Calu3 (cell line): ENCODE measurements around the gene PTPRO. TPM values are rescaled to one million over a fixed set of nuclear protein-coding genes. Genes with fewer than 3 reads are reported as not detected.

ENCODE experiments used
- BruUV-seq: library from RNA; stranded (reverse); fragments of 400-500 nt; replicated peaks from 2 replicates; lab custom pipeline; 2021; lab: Mats Ljungman, UMichigan
- CTCF ChIA-PET: fragments of 300-600 bp; sonication (Branson Sonifier 250); formaldehyde crosslinking; loops from one replicate; lab custom pipeline; 2022; ENCODE audit warnings: antibody characterized with exemption; lab: Charles Lee
- DNase-seq: peaks from one replicate; pipeline ENCODE4 v3.0.0; 2022
- H3K27ac Mint-ChIP-seq: one replicate; pipeline ENCODE4 v1.8.0; 2022; ENCODE audit warnings: mixed read lengths; ENCODE audit not compliant: unreplicated experiment
- H3K27me3 Mint-ChIP-seq: one replicate; pipeline ENCODE4 v1.8.0; 2022; ENCODE audit warnings: mixed read lengths; ENCODE audit not compliant: unreplicated experiment
- H3K36me3 Mint-ChIP-seq: one replicate; pipeline ENCODE4 v1.8.0; 2022; ENCODE audit warnings: mild to moderate bottlenecking, moderate library complexity, mixed read lengths; ENCODE audit not compliant: insufficient read depth, unreplicated experiment
- H3K4me1 Mint-ChIP-seq: one replicate; pipeline ENCODE4 v1.8.0; 2022; ENCODE audit warnings: mild to moderate bottlenecking, low read depth, mixed read lengths; ENCODE audit not compliant: unreplicated experiment
- H3K4me3 Mint-ChIP-seq: one replicate; pipeline ENCODE4 v1.8.0; 2022; ENCODE audit warnings: mild to moderate bottlenecking, low read depth, moderate library complexity, mixed read lengths; ENCODE audit not compliant: unreplicated experiment
- H3K9me3 Mint-ChIP-seq: one replicate; pipeline ENCODE4 v1.8.0; 2022; ENCODE audit warnings: low read depth, mixed read lengths; ENCODE audit not compliant: unreplicated experiment
- intact Hi-C: fragments of 100-400 bp; cut with micrococcal nuclease; formaldehyde crosslinking; loops from one replicate; pipeline ENCODE4 v1.10.0; 2022; ENCODE audit not compliant: unreplicated experiment
- total RNA-seq: library from RNA; stranded (reverse); gene quantifications from 2 replicates; pipeline ENCODE4 v1.2.3, GENCODE V29; 2022
- TF ChIP-seq, protein P1 (sequence below): fragments of 200-600 bp; IDR thresholded peaks from one replicate; pipeline ENCODE4 v1.8.0; 2022; ENCODE audit warnings: antibody characterized with exemption; ENCODE audit not compliant: unreplicated experiment

Gene PTPRO
- total RNA-seq, 1 experiment from 2014 or later: not detected

- no peaks in the 10 kb centered on the region for H3K27me3 Mint-ChIP-seq
- CTCF ChIA-PET: interaction anchor here (1.0 to 1.6 kb wide), 4 partner anchors 9 to 266 kb away, joined by 3 to 12 read pairs (median 6); no protein-coding TSS in a partner anchor
- peak; percentile 49 for DNase-seq
- TF ChIP-seq, protein P1, sequence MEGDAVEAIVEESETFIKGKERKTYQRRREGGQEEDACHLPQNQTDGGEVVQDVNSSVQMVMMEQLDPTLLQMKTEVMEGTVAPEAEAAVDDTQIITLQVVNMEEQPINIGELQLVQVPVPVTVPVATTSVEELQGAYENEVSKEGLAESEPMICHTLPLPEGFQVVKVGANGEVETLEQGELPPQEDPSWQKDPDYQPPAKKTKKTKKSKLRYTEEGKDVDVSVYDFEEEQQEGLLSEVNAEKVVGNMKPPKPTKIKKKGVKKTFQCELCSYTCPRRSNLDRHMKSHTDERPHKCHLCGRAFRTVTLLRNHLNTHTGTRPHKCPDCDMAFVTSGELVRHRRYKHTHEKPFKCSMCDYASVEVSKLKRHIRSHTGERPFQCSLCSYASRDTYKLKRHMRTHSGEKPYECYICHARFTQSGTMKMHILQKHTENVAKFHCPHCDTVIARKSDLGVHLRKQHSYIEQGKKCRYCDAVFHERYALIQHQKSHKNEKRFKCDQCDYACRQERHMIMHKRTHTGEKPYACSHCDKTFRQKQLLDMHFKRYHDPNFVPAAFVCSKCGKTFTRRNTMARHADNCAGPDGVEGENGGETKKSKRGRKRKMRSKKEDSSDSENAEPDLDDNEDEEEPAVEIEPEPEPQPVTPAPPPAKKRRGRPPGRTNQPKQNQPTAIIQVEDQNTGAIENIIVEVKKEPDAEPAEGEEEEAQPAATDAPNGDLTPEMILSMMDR: peak; percentile 78
- intact Hi-C loops: loop anchor here (1.0 to 5.0 kb wide), 4 partner anchors 38 to 266 kb away; partner anchors contain the start of gene EPS8
- peak overlapping the region; percentile 83 for H3K27ac Mint-ChIP-seq
- peaks cover 21% of the 10 kb centered on the region for H3K4me1 Mint-ChIP-seq
- H3K4me3 Mint-ChIP-seq: peak overlapping the region; percentile 80
- no peaks in the 10 kb centered on the region for H3K9me3 Mint-ChIP-seq
- BruUV-seq: no TSS peak
- peaks cover 5% of the 10 kb centered on the region for H3K36me3 Mint-ChIP-seq
Measured at GRCh38 chr12:15590180-15590826, 268.0 kb downstream of the PTPRO start.

DNA sequence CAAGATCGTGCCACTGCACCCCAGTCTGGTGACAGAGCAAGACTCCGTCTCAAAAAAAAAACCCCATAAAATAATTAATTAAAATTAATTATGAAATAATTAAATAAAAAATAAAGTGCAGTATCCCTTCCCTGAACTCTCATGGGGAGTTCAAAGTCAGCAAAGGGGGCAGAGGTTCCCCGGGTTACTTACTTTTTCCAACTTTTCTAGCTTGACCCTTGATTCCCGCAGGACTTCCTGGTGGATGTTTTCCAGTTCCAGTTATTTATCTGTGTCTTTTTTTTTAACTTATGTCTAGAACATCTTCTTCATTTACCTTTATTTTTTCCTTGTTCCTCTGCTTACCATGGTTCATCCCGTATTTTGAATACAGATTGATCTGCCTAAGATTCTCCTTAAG lies 269.5 kb downstream of the PTPRO start:
- DNase-seq: no peak
- TF ChIP-seq, protein P1: no peak
- Mint-ChIP-seq H3K4me1 (peaks cover 21% of the 10 kb centered on the region), H3K4me3 (no peak overlapping the region), H3K27me3 (no peaks in the 10 kb centered on the region), H3K36me3 (peaks cover 5% of the 10 kb centered on the region), H3K9me3 (no peaks in the 10 kb centered on the region), H3K27ac (no peak overlapping the region)
- intact Hi-C loops: loop anchor here (2.0 to 5.0 kb wide), 3 partner anchors 37 to 195 kb away; partner anchors contain the start of gene EPS8
- CTCF ChIA-PET: no interaction called here
- no TSS peak for BruUV-seq

DNA sequence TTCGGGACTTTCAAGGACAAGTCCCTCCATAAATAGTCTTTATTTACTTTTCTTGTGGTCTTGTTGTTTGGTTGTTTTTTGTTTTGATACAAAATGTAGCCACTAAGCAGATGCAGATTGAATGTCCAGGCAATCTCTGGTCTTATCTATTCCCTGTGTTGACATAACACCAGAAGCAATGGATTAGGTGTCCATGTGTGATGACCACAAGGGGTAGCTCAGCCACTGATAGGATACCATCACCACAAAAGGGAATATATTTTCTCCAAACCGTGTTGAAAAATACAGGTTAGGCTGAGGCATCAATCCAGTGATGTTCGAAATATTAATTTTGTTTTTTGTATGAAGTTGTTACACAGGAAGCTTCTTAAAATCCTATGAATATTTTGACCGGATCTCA lies 270.6 kb downstream of the PTPRO start:
- no TSS peak for BruUV-seq
- CTCF ChIA-PET: no interaction called here
- TF ChIP-seq, protein P1: no peak
- H3K27ac Mint-ChIP-seq: no peak overlapping the region
- no peaks in the 10 kb centered on the region for H3K9me3 Mint-ChIP-seq
- DNase-seq: no peak
- no peaks in the 10 kb centered on the region for H3K27me3 Mint-ChIP-seq
- peaks cover 29% of the 10 kb centered on the region for H3K4me1 Mint-ChIP-seq
- intact Hi-C loops: loop anchor here (5.0 kb wide), 2 partner anchors 179 to 194 kb away; partner anchors contain the start of gene EPS8
- peaks cover 5% of the 10 kb centered on the region for H3K36me3 Mint-ChIP-seq
- no peak overlapping the region for H3K4me3 Mint-ChIP-seq

GRCh38 chr12:15596174-15596573 lies 273.9 kb downstream of the PTPRO start:
- intact Hi-C loops: no loop called here
- Mint-ChIP-seq H3K4me3 (no peak overlapping the region), H3K27ac (no peak overlapping the region)

More at GRCh38 chr12:15596174-15596573, 273.9 kb downstream of the PTPRO start:
- Mint-ChIP-seq H3K9me3 (no peaks in the 10 kb centered on the region), H3K36me3 (no peaks in the 10 kb centered on the region), H3K27me3 (no peaks in the 10 kb centered on the region), H3K4me1 (peaks cover 40% of the 10 kb centered on the region)
- TF ChIP-seq, protein P1: no peak
- no TSS peak for BruUV-seq
- DNase-seq: no peak
- CTCF ChIA-PET: no interaction called here
